Measurements from ENCODE around the gene BRCC3. TPM values are rescaled to one million over a fixed set of nuclear protein-coding genes. Genes with fewer than 3 reads are reported as not detected.
A peak's percentile ranks its signal among the peaks of the same experiment; 100 is the strongest.

BRCC3 gene
- total and polyA plus RNA-seq, 2 donors: 11.8 to 13.5 TPM

DNA sequence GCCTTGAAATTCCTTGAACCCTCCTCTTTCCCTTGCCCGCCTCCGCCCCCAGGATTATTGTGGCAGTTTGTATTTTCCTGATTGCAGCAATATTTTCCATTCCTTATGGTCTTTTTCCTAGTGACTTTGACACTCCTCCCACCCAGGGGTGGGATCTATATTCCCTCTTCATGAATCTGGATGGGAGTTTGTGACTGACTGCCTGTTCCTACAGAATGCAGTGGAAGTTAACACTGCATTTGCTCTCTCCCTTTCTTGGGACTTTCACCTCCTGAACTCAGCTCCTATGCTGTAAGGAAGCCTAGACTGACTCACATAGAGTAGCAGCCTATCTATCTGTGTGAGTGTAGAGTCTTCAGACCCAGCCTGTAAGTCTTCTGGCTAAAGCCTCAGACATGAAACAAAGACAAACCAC lies 42.4 kb upstream of the BRCC3 start:
- Histone ChIP-seq H3K4me1 (ENCODE audit: control insufficient read depth in 2 of 2, insufficient read depth in 2 of 2, low read length in 2 of 2) (peaks cover 0 to 5% of the 10 kb centered on the region in 2 donors), H3K27me3 (ENCODE audit: control insufficient read depth in 2 of 2, insufficient read depth in 1 of 2, low read length in 1 of 2) (no peaks in the 10 kb centered on the region), H3K9me3 (ENCODE audit: control insufficient read depth in 2 of 2, insufficient read depth in 1 of 2, low read length in 1 of 2) (no peaks in the 10 kb centered on the region), H3K36me3 (ENCODE audit: control insufficient read depth in 2 of 2, insufficient read depth in 2 of 2, low read length in 1 of 2) (no peaks in the 10 kb centered on the region), H3K27ac (ENCODE audit: low read depth in 1 of 2, low read length in 1 of 2) (no peak overlapping the region), H3K4me3 (ENCODE audit: low read length in 2 of 2) (no peak overlapping the region)
- no peak for DNase-seq (ENCODE audit: low read depth in 6 of 9, low spot score in 9 of 9)
- WGBS: 100% methylated on average over 2 of the region's 2 CpGs

DNA sequence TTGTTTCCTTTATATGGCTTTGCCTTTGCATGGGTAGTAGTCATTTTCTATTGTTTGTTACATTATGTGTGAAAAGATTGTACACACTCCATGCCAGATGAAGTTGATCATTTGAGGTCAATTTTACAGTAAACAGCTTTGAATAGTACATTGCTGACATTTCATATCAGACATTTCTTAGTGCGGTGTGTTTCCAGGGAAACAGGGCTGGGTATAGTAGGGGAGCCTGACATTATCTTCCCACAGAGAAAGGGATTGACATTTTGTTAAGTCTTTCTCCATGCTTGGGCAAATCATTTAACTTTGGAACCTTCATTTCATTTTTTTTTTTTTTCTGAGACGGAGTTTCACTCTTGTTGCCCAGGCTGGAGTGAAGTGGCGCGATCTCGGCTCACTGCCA lies 39.7 kb upstream of the BRCC3 start:
- 98% methylated on average over 5 of the region's 5 CpGs for WGBS
- Histone ChIP-seq H3K9me3 (ENCODE audit: control insufficient read depth in 2 of 2, insufficient read depth in 1 of 2, low read length in 1 of 2) (no peaks in the 10 kb centered on the region), H3K27ac (ENCODE audit: low read depth in 1 of 2, low read length in 1 of 2) (no peak overlapping the region), H3K36me3 (ENCODE audit: control insufficient read depth in 2 of 2, insufficient read depth in 2 of 2, low read length in 1 of 2) (peaks cover 0 to 4% of the 10 kb centered on the region in 2 donors), H3K4me1 (ENCODE audit: control insufficient read depth in 2 of 2, insufficient read depth in 2 of 2, low read length in 2 of 2) (peaks cover 0 to 5% of the 10 kb centered on the region in 2 donors), H3K4me3 (ENCODE audit: low read length in 2 of 2) (no peak overlapping the region), H3K27me3 (ENCODE audit: control insufficient read depth in 2 of 2, insufficient read depth in 1 of 2, low read length in 1 of 2) (no peaks in the 10 kb centered on the region)
- no peak for DNase-seq (ENCODE audit: low read depth in 6 of 9, low spot score in 9 of 9)

DNA sequence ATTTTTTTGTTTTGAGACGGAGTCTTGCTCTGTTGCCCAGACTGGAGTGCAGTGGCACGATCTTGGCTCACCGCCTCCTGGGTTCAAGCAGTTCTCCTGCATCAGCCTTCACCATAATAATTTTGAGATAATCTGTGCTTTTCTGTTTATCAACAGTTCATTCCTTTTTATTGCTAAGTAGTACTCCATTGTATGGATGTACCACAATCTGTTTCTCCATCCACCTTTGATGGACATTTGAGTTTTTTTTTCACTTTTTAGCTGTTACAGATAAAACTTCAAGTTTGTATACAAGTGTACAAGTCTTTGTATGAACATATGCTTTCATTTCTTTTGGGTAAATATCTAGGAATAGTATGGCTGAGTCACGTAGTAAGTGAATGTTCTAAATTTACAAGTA lies 35.6 kb upstream of the BRCC3 start:
- peaks cover 0 to 4% of the 10 kb centered on the region in 2 donors for H3K36me3 ChIP-seq (ENCODE audit: control insufficient read depth in 2 of 2, insufficient read depth in 2 of 2, low read length in 1 of 2)
- H3K27me3 ChIP-seq (ENCODE audit: control insufficient read depth in 2 of 2, insufficient read depth in 1 of 2, low read length in 1 of 2): no peaks in the 10 kb centered on the region
- H3K4me1 ChIP-seq (ENCODE audit: control insufficient read depth in 2 of 2, insufficient read depth in 2 of 2, low read length in 2 of 2): no peaks in the 10 kb centered on the region
- no peak overlapping the region for H3K4me3 ChIP-seq (ENCODE audit: low read length in 2 of 2)
- no peaks in the 10 kb centered on the region for H3K9me3 ChIP-seq (ENCODE audit: control insufficient read depth in 2 of 2, insufficient read depth in 1 of 2, low read length in 1 of 2)
- H3K27ac ChIP-seq (ENCODE audit: low read depth in 1 of 2, low read length in 1 of 2): no peak overlapping the region
- WGBS: 97% methylated on average over 4 of the region's 4 CpGs
- DNase-seq (ENCODE audit: low read depth in 6 of 9, low spot score in 9 of 9): no peak

DNA sequence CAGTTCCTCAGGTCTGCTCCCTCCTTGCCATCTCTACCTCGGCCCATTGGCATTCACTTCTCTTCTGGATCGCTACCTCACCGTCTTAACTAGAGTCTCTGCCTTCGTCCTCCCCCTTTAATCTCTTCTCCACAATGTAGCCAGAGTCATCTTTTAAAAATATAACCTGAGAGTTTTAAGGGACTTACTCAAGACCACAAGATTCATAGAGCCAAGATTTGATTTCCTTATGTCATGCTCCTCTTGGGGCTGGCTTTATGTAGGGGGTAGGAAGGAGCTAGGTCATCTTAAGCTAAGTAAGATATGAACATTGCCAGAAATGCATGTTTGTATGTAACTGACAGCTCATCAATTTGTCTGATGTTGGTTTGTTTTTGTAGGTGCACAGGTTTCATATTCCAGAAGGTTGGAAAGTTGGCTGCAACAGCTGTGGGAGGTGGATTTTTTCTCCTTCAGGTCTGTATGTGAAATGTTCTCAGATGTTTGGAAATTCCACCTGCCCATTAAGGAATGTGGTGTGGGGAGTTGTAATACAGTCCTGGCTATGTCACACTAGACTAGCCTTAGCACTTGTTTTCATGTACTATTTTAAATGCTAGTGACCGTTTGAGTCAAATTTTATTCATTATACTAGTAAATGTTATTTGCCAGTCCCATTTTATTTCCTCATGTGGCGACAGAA lies 25.0 kb upstream of the BRCC3 start:
- Histone ChIP-seq H3K27ac (ENCODE audit: low read depth in 1 of 2, low read length in 1 of 2) (no peak overlapping the region), H3K4me1 (ENCODE audit: control insufficient read depth in 2 of 2, insufficient read depth in 2 of 2, low read length in 2 of 2) (no peaks in the 10 kb centered on the region), H3K36me3 (ENCODE audit: control insufficient read depth in 2 of 2, insufficient read depth in 2 of 2, low read length in 1 of 2) (peaks cover 8% of the 10 kb centered on the region in 2 donors), H3K27me3 (ENCODE audit: control insufficient read depth in 2 of 2, insufficient read depth in 1 of 2, low read length in 1 of 2) (no peaks in the 10 kb centered on the region), H3K4me3 (ENCODE audit: low read length in 2 of 2) (no peak overlapping the region), H3K9me3 (ENCODE audit: control insufficient read depth in 2 of 2, insufficient read depth in 1 of 2, low read length in 1 of 2) (no peaks in the 10 kb centered on the region)
- WGBS: 94% methylated on average over 6 of the region's 6 CpGs
- DNase-seq (ENCODE audit: low read depth in 6 of 9, low spot score in 9 of 9): no peak

DNA sequence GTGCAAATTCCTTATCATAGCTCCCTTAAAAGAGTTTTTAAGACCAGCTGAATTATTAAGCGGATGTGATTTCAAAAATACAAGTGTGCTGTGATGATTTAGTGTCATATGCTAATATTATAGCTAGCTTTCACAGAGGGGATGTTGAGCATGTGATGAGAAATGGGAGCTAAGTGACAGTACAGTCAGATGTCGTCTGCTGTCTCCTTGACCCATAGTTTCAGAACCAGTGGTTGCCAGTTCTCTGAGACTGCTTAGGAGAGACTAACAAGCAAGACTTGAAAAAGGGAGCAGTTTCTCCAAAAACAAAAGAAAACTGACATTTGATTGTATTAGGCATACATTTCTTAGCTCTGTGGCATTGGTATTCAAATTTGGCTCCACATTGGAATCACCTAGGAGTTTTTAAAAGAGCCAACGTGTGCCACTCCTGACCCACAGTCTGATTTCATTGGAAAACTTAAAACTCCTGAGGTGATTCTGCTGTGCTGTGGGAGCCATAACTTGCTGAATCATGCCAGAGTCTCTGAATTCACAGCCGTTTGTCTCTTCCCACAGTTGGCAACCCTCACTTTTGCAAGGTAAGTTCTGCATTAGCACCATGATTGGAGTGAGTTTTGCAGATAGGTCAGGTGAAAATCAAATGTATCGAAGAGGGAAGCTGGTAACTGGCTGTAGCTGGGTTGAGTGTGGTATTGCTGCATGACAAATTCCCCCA lies 24.3 kb upstream of the BRCC3 start:
- DNase-seq (ENCODE audit: low read depth in 6 of 9, low spot score in 9 of 9): no peak
- peaks cover 8% of the 10 kb centered on the region in 2 donors for H3K36me3 ChIP-seq (ENCODE audit: control insufficient read depth in 2 of 2, insufficient read depth in 2 of 2, low read length in 1 of 2)
- H3K27me3 ChIP-seq (ENCODE audit: control insufficient read depth in 2 of 2, insufficient read depth in 1 of 2, low read length in 1 of 2): no peaks in the 10 kb centered on the region
- no peaks in the 10 kb centered on the region for H3K9me3 ChIP-seq (ENCODE audit: control insufficient read depth in 2 of 2, insufficient read depth in 1 of 2, low read length in 1 of 2)
- no peak overlapping the region for H3K27ac ChIP-seq (ENCODE audit: low read depth in 1 of 2, low read length in 1 of 2)
- no peak overlapping the region for H3K4me3 ChIP-seq (ENCODE audit: low read length in 2 of 2)
- 83% methylated on average over 5 of the region's 5 CpGs for WGBS
- no peaks in the 10 kb centered on the region for H3K4me1 ChIP-seq (ENCODE audit: control insufficient read depth in 2 of 2, insufficient read depth in 2 of 2, low read length in 2 of 2)

DNA sequence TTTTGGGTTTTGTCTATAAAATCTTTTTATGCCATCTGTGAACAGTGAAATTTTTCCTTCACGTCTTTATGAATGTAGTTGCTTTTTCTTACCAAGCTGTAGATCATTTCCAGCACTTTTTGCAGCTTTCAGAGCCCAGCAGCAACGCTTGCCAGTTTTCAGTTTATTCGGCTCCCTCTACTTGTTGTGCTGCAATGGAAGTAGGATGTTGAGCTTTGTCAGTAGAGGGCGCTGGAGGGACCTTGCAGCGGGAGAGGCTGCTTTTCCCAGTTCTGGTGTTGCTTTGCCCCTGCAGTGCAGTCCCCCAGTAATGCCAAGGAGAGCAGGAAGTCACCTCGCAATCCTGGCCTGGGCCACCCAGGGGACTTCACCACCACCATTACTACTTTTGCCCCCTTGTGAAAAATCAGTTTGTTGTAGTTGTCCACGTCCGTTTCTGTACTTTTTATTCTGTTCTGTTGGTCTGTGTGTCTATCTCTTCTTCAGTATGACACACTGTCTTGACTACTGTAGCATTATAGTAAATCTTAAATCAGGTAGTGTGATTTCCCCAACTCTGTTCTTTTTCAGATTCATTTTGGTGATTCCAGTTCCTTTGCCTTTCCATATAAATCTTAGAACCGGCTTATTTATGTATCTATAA lies 22.2 kb upstream of the BRCC3 start:
- no peak overlapping the region for H3K4me3 ChIP-seq (ENCODE audit: low read length in 2 of 2)
- no peaks in the 10 kb centered on the region for H3K9me3 ChIP-seq (ENCODE audit: control insufficient read depth in 2 of 2, insufficient read depth in 1 of 2, low read length in 1 of 2)
- no peaks in the 10 kb centered on the region for H3K4me1 ChIP-seq (ENCODE audit: control insufficient read depth in 2 of 2, insufficient read depth in 2 of 2, low read length in 2 of 2)
- no peak overlapping the region for H3K27ac ChIP-seq (ENCODE audit: low read depth in 1 of 2, low read length in 1 of 2)
- 56% methylated on average over 9 of the region's 9 CpGs for WGBS
- H3K27me3 ChIP-seq (ENCODE audit: control insufficient read depth in 2 of 2, insufficient read depth in 1 of 2, low read length in 1 of 2): no peaks in the 10 kb centered on the region
- peak in 4 of 9 donors; percentile 30 to 60 (median 50) for DNase-seq (ENCODE audit: low read depth in 6 of 9, low spot score in 9 of 9)
- peaks cover 8 to 10% of the 10 kb centered on the region in 2 donors for H3K36me3 ChIP-seq (ENCODE audit: control insufficient read depth in 2 of 2, insufficient read depth in 2 of 2, low read length in 1 of 2)

DNA sequence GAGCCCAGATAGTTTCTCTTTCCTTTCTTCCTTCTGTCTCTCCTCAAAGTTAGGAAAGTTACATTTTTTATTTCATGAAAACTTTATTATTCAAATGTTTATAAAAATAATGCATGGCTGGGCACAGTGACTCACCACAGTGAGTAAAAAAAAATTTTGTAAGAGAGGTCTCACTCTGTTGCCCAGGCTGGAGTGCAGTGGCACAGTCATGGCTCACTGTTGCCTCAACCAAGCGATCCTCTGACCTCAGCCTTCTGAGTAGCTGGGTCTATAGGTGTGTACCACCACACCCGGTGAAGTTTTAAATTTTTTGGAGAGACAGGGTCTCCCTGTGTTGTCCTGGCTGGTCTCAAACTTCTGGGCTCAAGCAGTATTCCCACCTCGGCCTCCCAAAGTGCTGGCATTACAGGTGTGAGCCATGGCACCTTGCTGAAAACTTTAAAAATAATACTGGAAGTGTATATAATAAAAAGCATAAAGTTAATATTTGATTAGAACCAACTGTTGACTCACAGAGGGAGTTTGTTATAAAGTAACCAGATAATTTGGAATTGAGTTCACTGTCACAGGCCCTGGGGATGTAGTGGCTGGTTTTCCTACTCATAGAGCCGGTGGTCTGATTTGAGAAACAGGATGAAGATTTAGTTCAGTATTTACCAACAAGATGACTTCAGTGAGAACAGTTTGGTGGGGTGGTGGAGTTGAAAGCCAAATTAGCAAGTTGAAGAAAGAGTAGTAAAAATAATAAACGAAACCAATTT lies 18.4 kb upstream of the BRCC3 start:
- Histone ChIP-seq H3K27ac (ENCODE audit: low read depth in 1 of 2, low read length in 1 of 2) (no peak overlapping the region), H3K36me3 (ENCODE audit: control insufficient read depth in 2 of 2, insufficient read depth in 2 of 2, low read length in 1 of 2) (peaks cover 0 to 10% of the 10 kb centered on the region in 2 donors), H3K27me3 (ENCODE audit: control insufficient read depth in 2 of 2, insufficient read depth in 1 of 2, low read length in 1 of 2) (no peaks in the 10 kb centered on the region), H3K4me3 (ENCODE audit: low read length in 2 of 2) (no peak overlapping the region), H3K4me1 (ENCODE audit: control insufficient read depth in 2 of 2, insufficient read depth in 2 of 2, low read length in 2 of 2) (peaks cover 0 to 4% of the 10 kb centered on the region in 2 donors), H3K9me3 (ENCODE audit: control insufficient read depth in 2 of 2, insufficient read depth in 1 of 2, low read length in 1 of 2) (no peaks in the 10 kb centered on the region)
- DNase-seq (ENCODE audit: low read depth in 6 of 9, low spot score in 9 of 9): no peak
- WGBS: 93% methylated on average over 5 of the region's 5 CpGs

DNA sequence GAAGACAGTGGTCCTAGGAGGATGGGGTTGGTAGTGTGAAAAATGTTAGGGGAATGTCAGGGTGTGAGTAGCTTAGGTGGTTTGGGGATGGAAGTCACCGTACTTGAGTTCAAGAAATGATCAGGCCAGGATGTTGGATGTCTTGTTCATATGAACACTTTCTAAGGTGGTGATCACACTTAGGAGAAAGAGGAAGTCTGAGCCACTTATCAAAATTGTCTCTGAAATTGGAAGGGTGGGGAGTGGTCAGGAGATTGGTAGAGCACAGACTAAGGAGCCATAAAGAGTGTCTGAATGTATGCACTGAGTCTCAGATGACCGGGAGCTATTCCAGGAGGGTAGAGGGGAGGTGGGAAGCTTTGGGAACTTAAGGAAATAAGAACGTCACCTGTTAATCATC lies 17.7 kb upstream of the BRCC3 start:
- Histone ChIP-seq H3K9me3 (ENCODE audit: control insufficient read depth in 2 of 2, insufficient read depth in 1 of 2, low read length in 1 of 2) (no peaks in the 10 kb centered on the region), H3K4me1 (ENCODE audit: control insufficient read depth in 2 of 2, insufficient read depth in 2 of 2, low read length in 2 of 2) (peaks cover 0 to 4% of the 10 kb centered on the region in 2 donors), H3K27me3 (ENCODE audit: control insufficient read depth in 2 of 2, insufficient read depth in 1 of 2, low read length in 1 of 2) (no peaks in the 10 kb centered on the region), H3K27ac (ENCODE audit: low read depth in 1 of 2, low read length in 1 of 2) (no peak overlapping the region), H3K4me3 (ENCODE audit: low read length in 2 of 2) (no peak overlapping the region), H3K36me3 (ENCODE audit: control insufficient read depth in 2 of 2, insufficient read depth in 2 of 2, low read length in 1 of 2) (peaks cover 0 to 10% of the 10 kb centered on the region in 2 donors)
- 96% methylated on average over 3 of the region's 3 CpGs for WGBS
- DNase-seq (ENCODE audit: low read depth in 6 of 9, low spot score in 9 of 9): no peak
